ENCODE data around the gene HAUS1. TPM values are rescaled to one million over a fixed set of nuclear protein-coding genes. Genes with fewer than 3 reads are reported as not detected.

HAUS1 gene
- polyA plus RNA-seq, 1 donor from 2014 or later = 118 TPM

DNA sequence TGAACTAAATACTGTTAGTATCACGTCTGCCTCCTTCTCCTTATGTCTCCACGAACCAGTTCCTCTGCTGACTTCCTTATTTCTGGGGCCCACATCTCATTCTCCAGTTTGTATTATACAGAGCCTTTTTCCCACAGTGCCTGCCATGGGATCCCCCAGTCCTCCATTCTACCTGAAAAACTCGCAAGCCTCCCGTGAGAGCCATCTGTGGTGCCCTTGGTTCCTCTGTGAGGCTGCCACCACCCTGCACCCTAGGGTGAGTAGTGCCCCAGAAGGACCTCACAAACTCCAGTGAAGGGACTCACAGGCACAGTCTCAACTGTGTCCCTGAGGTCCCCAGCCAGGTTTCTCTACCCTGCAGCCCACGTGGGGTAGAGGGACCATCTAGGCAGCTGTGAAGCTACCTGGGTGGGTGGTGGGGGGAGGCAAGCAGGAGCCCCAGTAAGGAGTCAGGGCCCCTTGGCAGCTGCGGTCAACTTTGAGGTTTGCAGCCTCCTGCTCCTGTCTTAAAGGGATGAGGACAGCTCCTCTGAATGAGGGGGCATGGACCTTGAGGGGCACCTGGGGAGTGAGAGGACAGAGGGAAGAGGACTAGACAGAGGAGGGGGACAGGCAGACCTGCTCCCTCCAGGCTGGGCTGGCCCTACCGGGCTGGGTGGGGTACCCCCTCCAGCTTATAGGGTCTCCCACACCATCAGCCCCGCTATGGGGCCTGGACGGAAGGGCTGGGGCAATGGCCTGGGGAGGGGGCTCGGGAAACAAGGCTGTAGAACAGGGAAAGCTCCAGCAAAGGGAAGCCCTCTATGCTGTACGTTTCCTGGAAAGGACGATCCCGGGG lies 33.2 kb upstream of the HAUS1 start:
- Histone ChIP-seq H3K9me3 (ENCODE audit: low read length) (no peaks in the 10 kb centered on the region), H4K20me1 (ENCODE audit: insufficient read depth) (no peaks in the 10 kb centered on the region), H2AFZ (ENCODE audit: low read depth, low read length) (no peak overlapping the region), H3K27me3 (ENCODE audit: insufficient read depth, low read depth, low read length) (peaks cover 16% of the 10 kb centered on the region), H3K79me2 (replicated peaks; ENCODE audit: insufficient read depth, low read length) (no peaks in the 10 kb centered on the region), H3K4me3 (ENCODE audit: low read length) (peak overlapping the region; percentile 72), H3K9ac (ENCODE audit: low read length) (no peak overlapping the region), H3K36me3 (ENCODE audit: insufficient read depth, low read length) (no peaks in the 10 kb centered on the region), H3F3A (ENCODE audit: insufficient read depth, low read length, poor library complexity, severe bottlenecking) (no peaks in the 10 kb centered on the region), H3K4me2 (ENCODE audit: low read length) (peak overlapping the region; percentile 10), H3K27ac (ENCODE audit: low read length) (no peak overlapping the region), H3K9me2 (ENCODE audit: insufficient read depth, low read length) (no peaks in the 10 kb centered on the region)
- no peak for TF ChIP-seq EP300 (conservative IDR thresholded peaks at IDR 0.05; ENCODE audit: poor library complexity, severe bottlenecking)
- no peak for TF ChIP-seq SMC3 (conservative IDR thresholded peaks at IDR 0.05; ENCODE audit: poor library complexity)
- TF ChIP-seq RAD21 (conservative IDR thresholded peaks at IDR 0.05) = no peak
- TF ChIP-seq TAF1 (IDR thresholded peaks at IDR 0.05; ENCODE audit: low read depth) = no peak

DNA sequence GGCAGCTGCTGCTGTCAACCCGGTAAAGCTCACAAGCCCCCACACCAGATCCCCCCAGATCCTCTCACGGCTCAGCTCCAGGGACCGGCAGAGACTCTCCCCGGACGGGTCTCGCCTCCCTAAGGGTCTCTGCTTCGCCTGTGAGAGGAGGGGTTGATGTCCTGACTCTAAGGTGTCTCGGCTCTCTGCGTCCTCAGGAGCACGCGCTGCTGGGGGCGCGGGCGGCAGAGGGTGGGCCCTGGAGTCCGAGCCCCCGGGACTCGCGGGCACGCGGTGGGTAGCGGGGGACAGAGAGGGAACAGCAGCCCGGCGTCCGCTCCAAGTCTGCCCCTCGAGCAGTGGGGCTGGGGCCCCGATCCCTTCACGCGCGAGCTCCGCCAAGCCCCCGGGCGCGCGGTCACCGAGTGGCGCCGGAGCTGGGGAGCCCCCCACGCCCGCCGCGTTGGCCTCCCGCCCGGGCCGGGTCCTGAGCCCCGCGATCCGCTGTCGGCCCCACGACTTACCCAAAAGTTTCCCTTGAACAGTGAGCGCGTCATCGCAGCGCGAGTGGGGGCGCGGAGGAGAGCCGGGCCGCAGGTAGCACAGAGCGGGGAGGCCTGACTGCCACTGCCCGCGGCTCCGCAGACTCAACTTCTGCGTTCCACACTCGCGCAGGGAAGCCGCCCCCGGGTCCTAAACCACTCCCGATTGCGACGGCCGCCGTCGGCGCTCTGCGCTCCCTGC lies 32.4 kb upstream of the HAUS1 start, which contains the start of gene PSTPIP2:
TSS of gene PSTPIP2 (minus strand) at position 608 of the 723 bp plus-strand sequence. CDS start at position 536, 72 bp downstream.
- TF ChIP-seq EZH2 (IDR thresholded peaks at IDR 0.05; ENCODE audit: borderline replicate concordance, insufficient read depth, low read length, poor library complexity, severe bottlenecking) (no peak), SMC3 (conservative IDR thresholded peaks at IDR 0.05; ENCODE audit: poor library complexity) (no peak), MXI1 (conservative IDR thresholded peaks at IDR 0.05; ENCODE audit: poor library complexity, severe bottlenecking) (peak; percentile 33), POLR2AphosphoS5 (IDR thresholded peaks at IDR 0.05) (peak; percentile 20), EP300 (conservative IDR thresholded peaks at IDR 0.05; ENCODE audit: poor library complexity, severe bottlenecking) (no peak), TAF1 (IDR thresholded peaks at IDR 0.05; ENCODE audit: low read depth) (no peak), RAD21 (conservative IDR thresholded peaks at IDR 0.05) (no peak)
- TF ChIP-seq, protein P1, sequence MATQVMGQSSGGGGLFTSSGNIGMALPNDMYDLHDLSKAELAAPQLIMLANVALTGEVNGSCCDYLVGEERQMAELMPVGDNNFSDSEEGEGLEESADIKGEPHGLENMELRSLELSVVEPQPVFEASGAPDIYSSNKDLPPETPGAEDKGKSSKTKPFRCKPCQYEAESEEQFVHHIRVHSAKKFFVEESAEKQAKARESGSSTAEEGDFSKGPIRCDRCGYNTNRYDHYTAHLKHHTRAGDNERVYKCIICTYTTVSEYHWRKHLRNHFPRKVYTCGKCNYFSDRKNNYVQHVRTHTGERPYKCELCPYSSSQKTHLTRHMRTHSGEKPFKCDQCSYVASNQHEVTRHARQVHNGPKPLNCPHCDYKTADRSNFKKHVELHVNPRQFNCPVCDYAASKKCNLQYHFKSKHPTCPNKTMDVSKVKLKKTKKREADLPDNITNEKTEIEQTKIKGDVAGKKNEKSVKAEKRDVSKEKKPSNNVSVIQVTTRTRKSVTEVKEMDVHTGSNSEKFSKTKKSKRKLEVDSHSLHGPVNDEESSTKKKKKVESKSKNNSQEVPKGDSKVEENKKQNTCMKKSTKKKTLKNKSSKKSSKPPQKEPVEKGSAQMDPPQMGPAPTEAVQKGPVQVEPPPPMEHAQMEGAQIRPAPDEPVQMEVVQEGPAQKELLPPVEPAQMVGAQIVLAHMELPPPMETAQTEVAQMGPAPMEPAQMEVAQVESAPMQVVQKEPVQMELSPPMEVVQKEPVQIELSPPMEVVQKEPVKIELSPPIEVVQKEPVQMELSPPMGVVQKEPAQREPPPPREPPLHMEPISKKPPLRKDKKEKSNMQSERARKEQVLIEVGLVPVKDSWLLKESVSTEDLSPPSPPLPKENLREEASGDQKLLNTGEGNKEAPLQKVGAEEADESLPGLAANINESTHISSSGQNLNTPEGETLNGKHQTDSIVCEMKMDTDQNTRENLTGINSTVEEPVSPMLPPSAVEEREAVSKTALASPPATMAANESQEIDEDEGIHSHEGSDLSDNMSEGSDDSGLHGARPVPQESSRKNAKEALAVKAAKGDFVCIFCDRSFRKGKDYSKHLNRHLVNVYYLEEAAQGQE (IDR thresholded peaks at IDR 0.05; ENCODE audit: borderline replicate concordance) = no peak
- Histone ChIP-seq H3F3A (ENCODE audit: insufficient read depth, low read length, poor library complexity, severe bottlenecking) (no peaks in the 10 kb centered on the region), H3K9me3 (ENCODE audit: low read length) (no peaks in the 10 kb centered on the region), H3K27me3 (ENCODE audit: insufficient read depth, low read depth, low read length) (peaks cover 16% of the 10 kb centered on the region), H3K9me2 (ENCODE audit: insufficient read depth, low read length) (no peaks in the 10 kb centered on the region), H3K79me2 (replicated peaks; ENCODE audit: insufficient read depth, low read length) (no peaks in the 10 kb centered on the region), H4K20me1 (ENCODE audit: insufficient read depth) (no peaks in the 10 kb centered on the region), H3K36me3 (ENCODE audit: insufficient read depth, low read length) (no peaks in the 10 kb centered on the region), H3K9ac (ENCODE audit: low read length) (peak within 1 kb of the TSS; percentile 41), H3K4me2 (ENCODE audit: low read length) (peak within 1 kb of the TSS; percentile 13), H2AFZ (ENCODE audit: low read depth, low read length) (no peak within 1 kb of the TSS), H3K4me3 (ENCODE audit: low read length) (peak within 1 kb of the TSS; percentile 72), H3K27ac (ENCODE audit: low read length) (no peak within 1 kb of the TSS)
